ENCODE data around the gene LAMA2. TPM values are rescaled to one million over a fixed set of nuclear protein-coding genes. Genes with fewer than 3 reads are reported as not detected.

LAMA2 gene
- total and polyA plus RNA-seq, 2 of the 8 experiments (the other 6 are each of a cell fraction or from before 2014, with no cell fraction given) = 1.3 to 3.8 TPM

DNA sequence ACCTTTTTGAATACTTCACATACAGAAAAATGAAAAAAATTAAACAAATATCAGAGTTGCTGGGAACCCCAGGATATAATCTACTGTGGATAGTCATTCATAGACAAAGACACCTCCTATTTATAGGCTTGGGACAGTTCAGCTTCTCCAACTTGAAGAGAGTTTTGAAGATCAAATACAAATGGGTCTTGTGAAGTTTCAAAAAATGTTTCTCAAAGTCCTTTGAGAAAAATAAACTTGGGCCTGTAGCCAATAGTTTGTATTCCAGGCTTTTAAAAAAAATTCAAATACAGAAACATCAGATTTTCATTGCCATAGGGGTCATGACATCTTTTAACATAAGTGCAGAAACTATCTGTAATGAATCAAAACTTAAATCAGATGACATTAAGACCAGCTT is 334.8 kb downstream of the LAMA2 start:
- Histone ChIP-seq H3K9ac (replicated peaks in 1 of 4; ENCODE audit: extremely low read depth in 1 of 4, low read depth in 3 of 4, low read length in 3 of 4) (no peak overlapping the region), H2BK120ac (replicated peaks; ENCODE audit: low read depth, low read length) (no peak overlapping the region), H3K27ac (ENCODE audit: low read depth, low read length) (no peak overlapping the region), H3K23me2 (ENCODE audit: low read depth, low read length) (no peaks in the 10 kb centered on the region), H4K8ac (ENCODE audit: extremely low read depth, insufficient read depth, low read length) (no peak overlapping the region), H3K36me3 (ENCODE audit: control insufficient read depth in 2 of 4, insufficient read depth in 4 of 4, low read length in 3 of 4) (no peaks in the 10 kb centered on the region), H3K56ac (replicated peaks; ENCODE audit: insufficient read length, low read depth, low read length) (no peak overlapping the region), H3K4me1 (replicated peaks in 1 of 4; ENCODE audit: control insufficient read depth in 3 of 4, insufficient read depth in 4 of 4, low read length in 3 of 4) (no peaks in the 10 kb centered on the region), H2BK20ac (ENCODE audit: low read length) (no peak overlapping the region), H3K79me2 (ENCODE audit: control insufficient read depth in 1 of 2, insufficient read depth in 2 of 2, low read length in 2 of 2) (no peaks in the 10 kb centered on the region), H4K20me1 (replicated peaks in 1 of 2; ENCODE audit: control insufficient read depth in 1 of 2, insufficient read depth in 2 of 2, low read length in 2 of 2) (no peaks in the 10 kb centered on the region), H2BK12ac (ENCODE audit: low read depth, low read length) (no peak overlapping the region), H4K91ac (replicated peaks; ENCODE audit: insufficient read length, low read length) (no peak overlapping the region), H3K4ac (replicated peaks; ENCODE audit: insufficient read length, low read depth, low read length) (no peak overlapping the region), H3K18ac (ENCODE audit: extremely low read depth, low read length) (no peak overlapping the region), H4K5ac (ENCODE audit: insufficient read length, low read depth, low read length) (no peak overlapping the region), H3K4me2 (ENCODE audit: insufficient read depth in 1 of 2, low read depth in 2 of 2, low read length in 2 of 2) (no peak overlapping the region), H3K27me3 (replicated peaks in 1 of 4; ENCODE audit: control insufficient read depth in 3 of 4, extremely low read depth in 1 of 4, insufficient read depth in 3 of 4, low read length in 3 of 4) (no peaks in the 10 kb centered on the region), H3K79me1 (ENCODE audit: low read depth, low read length) (no peaks in the 10 kb centered on the region), H2AFZ (ENCODE audit: low read length) (no peak overlapping the region), H2BK5ac (ENCODE audit: low read depth, low read length) (no peak overlapping the region), H2AK5ac (ENCODE audit: low read depth, low read length) (no peak overlapping the region), H3K14ac (ENCODE audit: insufficient read length) (no peak overlapping the region), H3K4me3 (ENCODE audit: extremely low read depth in 1 of 4, insufficient read depth in 2 of 4, low read depth in 3 of 4, low read length in 4 of 4) (no peak overlapping the region), H3K23ac (ENCODE audit: insufficient read length) (no peak overlapping the region), H3K9me3 (ENCODE audit: insufficient read depth in 2 of 2, low read depth in 1 of 2, low read length in 1 of 2) (no peaks in the 10 kb centered on the region), H2BK15ac (ENCODE audit: low read length) (no peak overlapping the region)
- FAIRE-seq (no peak), DNase-seq (ENCODE audit: low read depth in 1 of 2, low spot score in 2 of 2) (no peak)
- ChIA-PET POLR2A (ENCODE audit: partially characterized antibody) (no interaction called here), CTCF (ENCODE audit: partially characterized antibody) (interaction anchor here (0.8 kb wide), 1 partner anchor 81 kb away, joined by 4 read pairs; no protein-coding TSS in a partner anchor)
- TF ChIP-seq GTF2F1 (IDR thresholded peaks at IDR 0.05; ENCODE audit: borderline replicate concordance, low read depth, low read length) = no peak
- TF ChIP-seq POLR2A (IDR thresholded peaks at IDR 0.05; ENCODE audit: control extremely low read depth in 1 of 2, low read depth in 2 of 2, low read length in 2 of 2) = no peak
- no peak for TF ChIP-seq EZH2 (IDR thresholded peaks at IDR 0.05; ENCODE audit: low read depth, low read length, severe bottlenecking)
- no peak for TF ChIP-seq CEBPB (IDR thresholded peaks at IDR 0.05; ENCODE audit: low read depth, low read length)
- TF ChIP-seq SAP30 (IDR thresholded peaks at IDR 0.05; ENCODE audit: insufficient read depth, insufficient replicate concordance, low read length) = no peak
- no peak for TF ChIP-seq PHF8 (conservative IDR thresholded peaks at IDR 0.05; ENCODE audit: low read depth, low read length)
- TF ChIP-seq SIRT6 (IDR thresholded peaks at IDR 0.05; ENCODE audit: low read length) = no peak
- no peak for TF ChIP-seq TAF1 (IDR thresholded peaks at IDR 0.05; ENCODE audit: low read depth, low read length)
- TF ChIP-seq POLR2AphosphoS5 (IDR thresholded peaks at IDR 0.05; ENCODE audit: low read depth, low read length) = no peak
- no peak for TF ChIP-seq CTBP2 (IDR thresholded peaks at IDR 0.05; ENCODE audit: borderline replicate concordance, insufficient read depth, insufficient read length, low read length)
- no peak for TF ChIP-seq CREB1 (IDR thresholded peaks at IDR 0.05)
- no peak for TF ChIP-seq ATF3 (IDR thresholded peaks at IDR 0.05; ENCODE audit: insufficient read depth, low read depth, low read length)
- TF ChIP-seq POU5F1 (IDR thresholded peaks at IDR 0.05; ENCODE audit: low read depth, low read length) = no peak
- TF ChIP-seq KDM5A (IDR thresholded peaks at IDR 0.05; ENCODE audit: low read length) = no peak
- TF ChIP-seq TCF12 (IDR thresholded peaks at IDR 0.05; ENCODE audit: low read depth, low read length) = no peak
- TF ChIP-seq CHD1 (IDR thresholded peaks at IDR 0.05; ENCODE audit: low read depth, low read length) = no peak
- TF ChIP-seq SIX5 (IDR thresholded peaks at IDR 0.05; ENCODE audit: low read depth, low read length) = no peak
